A549 (cell line): ENCODE measurements around the gene ATAD1. TPM values are rescaled to one million over a fixed set of nuclear protein-coding genes. Genes with fewer than 3 reads are reported as not detected.
A peak's percentile ranks its signal among the peaks of the same experiment; 100 is the strongest.

Experiments
- ATAC-seq, 2 experiments: fragments of 200-7000 bp in 1 of 2; fragments of >200 bp in 1 of 2; cut with Nextera tagmentation in 1 of 2; cut with Tn5 transposase in 1 of 2; 3 replicates each; pipeline versions ENCODE4 v1.8.0 to v1.9.1; 2018 to 2020; ENCODE audit warnings: mild to moderate bottlenecking in 1 of 2, moderate library complexity in 1 of 2
- CTCF ChIA-PET: fragments of 300-600 bp; sonication (Branson Sonifier 250); formaldehyde crosslinking; extraction: SDS; loops from one replicate; lab custom pipeline; 2021; ENCODE audit warnings: antibody characterized with exemption, inconsistent platforms; lab: Yijun Ruan, JAX
- POLR2A ChIA-PET: fragments of 350-600 bp; formaldehyde crosslinking; extraction: SDS; loops from one replicate; lab custom pipeline; 2021; ENCODE audit warnings: antibody characterized with exemption, inconsistent platforms; lab: Yijun Ruan, JAX
- DNase-seq, 2 experiments: peaks; one replicate each; pipeline versions ENCODE4 v3.0.0 to v3.0.0-alpha.2; 2011 to 2016; ENCODE audit warnings: low read depth in 1 of 2, low spot score in 1 of 2
- FAIRE-seq: peaks from 2 replicates; lab custom pipeline; 2011; peaks lifted over from hg19 to GRCh38; lab: Jason Lieb, UNC
- H3K27ac ChIP-seq, 2 experiments: fragments of >200 bp; sonication (Bioruptor Twin); formaldehyde crosslinking; 3 replicates each; pipeline ENCODE4 v1.5.1; 2016 to 2017
- H3K4me1 ChIP-seq: fragments of >200 bp; sonication (Bioruptor Twin); formaldehyde crosslinking; 3 replicates; pipeline ENCODE4 v1.6.1; 2016
- H3K4me2 ChIP-seq: fragments of >200 bp; sonication (Bioruptor Twin); formaldehyde crosslinking; 3 replicates; pipeline ENCODE4 v1.6.1; 2016
- H3K4me3 ChIP-seq: fragments of >200 bp; sonication (Bioruptor Twin); formaldehyde crosslinking; 3 replicates; pipeline ENCODE4 v1.5.1; 2016
- H3K9me3 ChIP-seq: fragments of >200 bp; sonication (Bioruptor Twin); formaldehyde crosslinking; 3 replicates; pipeline ENCODE4 v1.6.1; 2016
- EHF ChIP-seq: fragments of 250-450 bp; sonication (Bioruptor Pico); IDR thresholded peaks from 2 replicates; pipeline ENCODE4 v1.5.0; 2020; ENCODE audit warnings: mild to moderate bottlenecking
- EHMT2 ChIP-seq: fragments of 200-600 bp; sonication (generic); IDR thresholded peaks from 2 replicates; pipeline ENCODE4 v1.6.1; 2016; ENCODE audit warnings: antibody characterized with exemption, low read depth, mild to moderate bottlenecking, moderate library complexity
- ESRRA ChIP-seq: fragments of 150-350 bp; IDR thresholded peaks from 2 replicates; pipeline ENCODE4 v1.6.1; 2014; ENCODE audit warnings: mild to moderate bottlenecking, low read length, borderline replicate concordance
- FOSL2 ChIP-seq, 2 experiments: fragments of 450-650 bp in 1 of 2; fragments of >200 bp in 1 of 2; sonication (Bioruptor Twin) in 1 of 2; formaldehyde crosslinking; IDR thresholded peaks; 2 replicates each; pipeline versions ENCODE4 v1.5.0 to v1.6.1; 2016 to 2020; ENCODE audit warnings: mild to moderate bottlenecking in 1 of 2, moderate library complexity in 1 of 2
- HEYL ChIP-seq: fragments of 250-450 bp; sonication (Bioruptor Pico); IDR thresholded peaks from 2 replicates; pipeline ENCODE4 v1.8.0; 2021; ENCODE audit warnings: mild to moderate bottlenecking, moderate library complexity
- HOXB13 ChIP-seq: fragments of 250-450 bp; sonication (Bioruptor Pico); IDR thresholded peaks from 2 replicates; pipeline ENCODE4 v1.5.0; 2020; ENCODE audit warnings: low read depth, mild to moderate bottlenecking, moderate library complexity
- KDM1A ChIP-seq: fragments of 200-600 bp; sonication (generic); IDR thresholded peaks from 2 replicates; pipeline ENCODE4 v1.6.1; 2016; ENCODE audit warnings: low read depth, mild to moderate bottlenecking
- MAFK ChIP-seq: fragments of 450-650 bp; IDR thresholded peaks from 2 replicates; pipeline ENCODE4 v1.6.1; 2014; ENCODE audit not compliant: partially characterized antibody
- NFE2L2 ChIP-seq: fragments of 150-350 bp; conservative IDR thresholded peaks from 2 replicates; pipeline ENCODE4 v1.6.1; 2014; ENCODE audit warnings: low read length
- NR3C1 ChIP-seq: fragments of >200 bp; sonication (Bioruptor Twin); formaldehyde crosslinking; IDR thresholded peaks from 3 replicates; pipeline ENCODE4 v1.6.1; 2017
- PHF8 ChIP-seq: fragments of 200-600 bp; sonication (generic); IDR thresholded peaks from 2 replicates; pipeline ENCODE4 v1.6.1; 2016; ENCODE audit warnings: low read depth, mild to moderate bottlenecking, antibody characterized with exemption, moderate library complexity, borderline replicate concordance
- TFCP2L1 ChIP-seq: fragments of 250-450 bp; sonication (Bioruptor Pico); IDR thresholded peaks from 2 replicates; pipeline ENCODE4 v1.5.0; 2021; ENCODE audit warnings: mild to moderate bottlenecking
- ZSCAN20 ChIP-seq: fragments of 250-450 bp; sonication (Bioruptor Pico); IDR thresholded peaks from 2 replicates; pipeline ENCODE4 v1.8.0; 2022; ENCODE audit warnings: mild to moderate bottlenecking, moderate library complexity
- WGBS: methylation state at CpG from one replicate; pipeline ENCODE4 v1.1.6; 2017; ENCODE audit errors: missing lambda C conversion rate; 5-methylcytosine and 5-hydroxymethylcytosine counted together
- polyA plus RNA-seq, 4 experiments: library from polyadenylated mRNA; depleted of rRNA in 3 of 4; stranded (reverse); fragments of >200 nt; fragmentation: RNase III in 1 of 4; extraction: RNeasy Plus Mini Kit Qiagen cat#74134 plus additional on column Dnase treatment in 1 of 4; gene quantifications; 2 replicates in 3 of 4; 3 replicates in 1 of 4; pipeline ENCODE4 v1.2.3, GENCODE V29; 2011 to 2017
- small RNA-seq, 6 experiments: library from RNA; depleted of rRNA; stranded (forward); fragments of <200 nt; gene quantifications; one replicate each; pipeline ENCODE3, GENCODE V24; 2012
- TF ChIP-seq, protein P1 (sequence below): IDR thresholded peaks from 2 replicates; pipeline ENCODE4 v1.6.1; 2012

Gene ATAD1
- polyA plus RNA-seq, 2 of the 4 experiments (the other 2 are of a cell fraction), result 32.3 to 94.8 TPM

DNA sequence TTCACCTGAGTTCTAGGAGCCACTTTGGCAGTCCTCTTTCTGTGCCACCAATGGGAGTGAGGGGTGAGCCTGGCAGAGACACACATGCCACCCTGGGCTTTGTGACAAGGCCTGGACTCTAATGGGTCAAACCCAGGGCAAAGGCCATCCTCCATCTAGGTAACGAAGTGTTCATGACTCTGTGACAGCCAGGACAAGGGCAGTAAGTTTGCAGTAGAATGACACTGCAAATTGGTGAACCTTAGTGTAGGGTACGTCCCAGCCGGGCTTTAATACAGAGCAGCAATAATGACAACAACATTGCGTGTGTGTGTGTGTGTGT is 115.1 kb downstream of the ATAD1 start:
- peak overlapping the region; percentile 55 to 71; a peak in 3 of 6 replicates for H3K27ac ChIP-seq
- H3K4me1 ChIP-seq, result peaks cover 64% of the 10 kb centered on the region
- H3K4me3 ChIP-seq, result no peak overlapping the region
- no peaks in the 10 kb centered on the region for H3K9me3 ChIP-seq
- peak in 1 of 2 experiments; percentile 39; a peak in 1 of 6 replicates for ATAC-seq
- FAIRE-seq, result no peak
- 81% methylated on average over 4 of the region's 4 CpGs for WGBS
- no peak for DNase-seq
- CTCF ChIA-PET, result no interaction called here
- no peak for TF ChIP-seq EHMT2
- TF ChIP-seq TFCP2L1 (CRISPR knock-in tag), result no peak
- TF ChIP-seq MAFK, result no peak
- TF ChIP-seq ZSCAN20 (CRISPR knock-in tag), result no peak
- TF ChIP-seq HEYL (CRISPR knock-in tag), result no peak
- no peak for TF ChIP-seq NR3C1
- TF ChIP-seq, protein P1, sequence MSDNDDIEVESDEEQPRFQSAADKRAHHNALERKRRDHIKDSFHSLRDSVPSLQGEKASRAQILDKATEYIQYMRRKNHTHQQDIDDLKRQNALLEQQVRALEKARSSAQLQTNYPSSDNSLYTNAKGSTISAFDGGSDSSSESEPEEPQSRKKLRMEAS, result no peak
- no peak for TF ChIP-seq NFE2L2
- TF ChIP-seq EHF (CRISPR knock-in tag), result no peak
- no peak for TF ChIP-seq ESRRA
- no peak for TF ChIP-seq FOSL2 (IDR thresholded peaks at IDR 0.05)
- TF ChIP-seq FOSL2 (CRISPR knock-in tag; IDR thresholded peaks at IDR 0.05), result no peak
- TF ChIP-seq PHF8, result no peak
- TF ChIP-seq HOXB13 (CRISPR knock-in tag), result no peak
- TF ChIP-seq, all 56 proteins: peak for 0
- no peak overlapping the region for H3K4me2 ChIP-seq
- POLR2A ChIA-PET, result no interaction called here

DNA sequence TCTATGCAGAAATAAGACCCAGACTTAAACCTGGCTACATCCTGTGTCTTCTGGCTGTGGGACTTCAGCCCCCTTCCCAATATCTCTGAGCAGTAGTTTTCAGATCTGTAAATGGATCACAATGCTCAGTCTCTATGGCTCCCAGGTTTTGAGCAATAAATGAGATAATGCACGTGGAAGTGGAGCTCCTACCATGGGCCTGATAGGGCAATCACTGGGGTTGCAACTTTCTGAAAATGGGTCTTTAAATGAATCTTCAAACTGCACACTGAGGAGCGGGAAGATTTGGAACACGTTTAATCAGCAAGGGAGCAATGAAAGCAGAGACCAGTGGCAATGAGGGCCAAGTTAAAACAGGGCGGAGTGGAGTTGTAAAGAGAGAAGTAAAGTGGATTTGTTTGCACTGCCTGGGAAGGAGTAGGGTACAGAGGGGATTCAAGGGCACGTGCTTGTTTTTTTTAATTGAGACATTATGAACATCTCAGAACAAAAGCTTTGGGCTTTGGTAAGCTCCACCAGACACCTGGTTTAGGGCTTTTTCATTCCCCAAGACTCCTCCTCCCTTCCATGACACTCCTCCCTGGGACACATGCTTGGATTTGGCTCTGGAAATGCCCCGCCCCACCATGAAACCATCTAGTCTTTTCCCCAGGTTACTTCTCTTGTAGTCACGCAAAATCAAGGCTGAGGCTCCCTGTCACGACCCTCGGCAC is 115.6 kb downstream of the ATAD1 start:
- FAIRE-seq, result no peak
- Histone ChIP-seq H3K27ac (peak overlapping the region; percentile 55 to 71), H3K4me1 (peaks cover 64% of the 10 kb centered on the region), H3K9me3 (no peaks in the 10 kb centered on the region), H3K4me3 (no peak overlapping the region)
- ChIA-PET CTCF (interaction anchor here (0.9 kb wide), 1 partner anchor 12 kb away, joined by 3 read pairs; no protein-coding TSS in a partner anchor), POLR2A (no interaction called here)
- peak; percentile 22 to 41; a peak in 3 of 6 replicates for ATAC-seq
- peak in 1 of 2 experiments; percentile 14 for DNase-seq
- WGBS, result 90% methylated on average over 9 of the region's 9 CpGs
- TF ChIP-seq KDM1A, result no peak
- TF ChIP-seq, all 56 proteins: peak for 0
- peak overlapping the region; percentile 69 for H3K4me2 ChIP-seq

Small RNAs within 50 kb of the gene (small RNA-seq; reads per million reads assigned to genes)
- gene RN7SL78P, result 0 reads per million in 6 experiments

Other genes with a start within 250 kb of the ATAD1 start
- 27.7 and 37.9 TPM in 2 replicates for gene PAPSS2, start 158.3 kb downstream of the ATAD1 start, polyA plus RNA-seq (2011; rRNA removed)
- gene PAPSS2, start 158.3 kb downstream of the ATAD1 start, polyA plus RNA-seq (2017; fragmentation: RNase III; extraction: RNeasy Plus Mini Kit Qiagen cat#74134 plus additional on column Dnase treatment), result 29.0 to 32.9 TPM (median 32.8 TPM) in 3 replicates
- gene KLLN, start 45.3 kb upstream of the ATAD1 start, polyA plus RNA-seq (2011; rRNA removed), result 0.44 and 0.58 TPM in 2 replicates
- 0.55 to 0.71 TPM (median 0.57 TPM) in 3 replicates for gene KLLN, start 45.3 kb upstream of the ATAD1 start, polyA plus RNA-seq (2017; fragmentation: RNase III; extraction: RNeasy Plus Mini Kit Qiagen cat#74134 plus additional on column Dnase treatment)
- 51.9 and 58.3 TPM in 2 replicates for gene PTEN, start 45.4 kb upstream of the ATAD1 start, polyA plus RNA-seq (2011; rRNA removed)
- gene PTEN, start 45.4 kb upstream of the ATAD1 start, polyA plus RNA-seq (2017; fragmentation: RNase III; extraction: RNeasy Plus Mini Kit Qiagen cat#74134 plus additional on column Dnase treatment), result 33.6 to 39.5 TPM (median 36.6 TPM) in 3 replicates